KOPT-K1 (cell line): ENCODE results near the gene TXNDC5.
"Not testable (repeated sequence)": the region's sequence is repeated elsewhere in the genome, so short reads cannot be mapped to it uniquely, and the experiment has no call there.

Source experiments
- H3K27ac ChIP-seq: fragments of 200-600 bp; sonication (generic); 2 replicates; pipeline ENCODE4 v1.5.1; 2016; ENCODE audit warnings: antibody characterized with exemption, mild to moderate bottlenecking, low read depth, low read length; ENCODE audit not compliant: poor library complexity, severe bottlenecking
- H3K36me3 ChIP-seq: fragments of 200-600 bp; sonication (generic); 2 replicates; pipeline ENCODE4 v1.5.1; 2017; ENCODE audit warnings: antibody characterized with exemption, mild to moderate bottlenecking, low read length, moderate library complexity; ENCODE audit not compliant: insufficient read depth
- H3K9me3 ChIP-seq: fragments of 200-600 bp; sonication (generic); 2 replicates; pipeline ENCODE4 v1.5.1; 2017; ENCODE audit warnings: antibody characterized with exemption, low read length, mild to moderate bottlenecking; ENCODE audit not compliant: insufficient read depth, poor library complexity, severe bottlenecking

The TXNDC5 gene

GRCh38 chr6:7905416-7905815, 5.2 kb downstream of the TXNDC5 start:
- no peak overlapping the region for H3K27ac ChIP-seq
- no peaks in the 10 kb centered on the region for H3K9me3 ChIP-seq
- peaks cover 48% of the 10 kb centered on the region for H3K36me3 ChIP-seq

DNA sequence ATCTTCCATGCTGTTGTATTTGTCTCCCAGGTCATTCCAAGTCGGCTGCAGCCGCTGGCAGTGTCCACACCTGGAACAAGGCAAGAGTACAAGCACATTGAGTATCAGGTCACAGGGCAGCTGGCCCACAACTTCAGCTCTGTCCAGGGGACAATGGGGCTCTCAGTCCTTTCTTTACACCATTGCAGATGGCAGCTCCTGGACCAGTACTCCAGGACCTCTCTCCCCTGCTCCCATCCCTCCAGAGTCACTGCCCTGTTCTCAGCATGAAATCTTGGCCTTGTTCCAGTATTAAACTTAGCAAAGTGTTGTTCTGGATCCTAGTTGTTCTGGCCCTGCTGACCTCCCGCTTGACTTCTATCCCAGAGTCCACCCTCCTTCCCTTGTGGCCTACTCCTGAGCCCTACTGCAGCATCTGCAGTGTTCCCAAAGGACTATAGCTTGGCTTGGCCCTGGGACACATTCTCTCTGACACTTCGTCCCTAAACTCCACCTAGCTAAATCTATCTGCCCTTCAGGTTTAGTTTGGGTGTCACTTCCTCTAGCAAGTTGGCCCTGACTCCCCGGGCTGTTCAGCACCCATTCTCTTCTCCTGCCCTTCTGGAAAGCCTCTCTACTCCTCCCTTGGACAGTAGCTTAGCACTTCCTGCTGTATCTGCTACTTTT, 5.8 kb downstream of the TXNDC5 start:
- H3K36me3 ChIP-seq: peaks cover 55% of the 10 kb centered on the region
- no peaks in the 10 kb centered on the region for H3K9me3 ChIP-seq
- H3K27ac ChIP-seq: no peak overlapping the region

DNA sequence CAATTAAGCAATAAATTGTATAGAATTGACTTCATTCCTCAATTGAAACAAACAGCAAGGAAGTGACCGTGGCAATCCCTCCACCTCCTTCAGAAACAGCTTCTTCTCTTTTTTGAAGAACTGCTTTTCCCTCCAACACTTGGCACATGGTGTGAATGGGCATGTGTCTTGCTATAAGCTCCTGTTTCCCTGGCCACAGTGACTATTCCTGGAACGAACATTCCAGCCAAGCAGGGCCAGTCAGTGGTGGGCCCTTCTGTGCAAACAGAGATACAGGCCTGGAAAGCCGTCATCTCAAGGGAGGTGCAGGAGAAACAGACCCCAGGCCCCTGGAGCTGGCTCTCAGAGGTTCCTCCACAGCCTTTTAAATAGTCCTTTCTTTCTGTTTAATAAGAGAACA, 6.9 kb downstream of the TXNDC5 start:
- peaks cover 66% of the 10 kb centered on the region for H3K36me3 ChIP-seq
- no peak overlapping the region for H3K27ac ChIP-seq
- H3K9me3 ChIP-seq: no peaks in the 10 kb centered on the region

GRCh38 chr6:7902867-7903266, 7.7 kb downstream of the TXNDC5 start:
- Histone ChIP-seq H3K9me3 (no peaks in the 10 kb centered on the region), H3K27ac (no peak overlapping the region), H3K36me3 (peaks cover 74% of the 10 kb centered on the region)

GRCh38 chr6:7902221-7902620, 8.4 kb downstream of the TXNDC5 start:
- Histone ChIP-seq H3K27ac (no peak overlapping the region), H3K36me3 (peaks cover 80% of the 10 kb centered on the region), H3K9me3 (no peaks in the 10 kb centered on the region)

DNA sequence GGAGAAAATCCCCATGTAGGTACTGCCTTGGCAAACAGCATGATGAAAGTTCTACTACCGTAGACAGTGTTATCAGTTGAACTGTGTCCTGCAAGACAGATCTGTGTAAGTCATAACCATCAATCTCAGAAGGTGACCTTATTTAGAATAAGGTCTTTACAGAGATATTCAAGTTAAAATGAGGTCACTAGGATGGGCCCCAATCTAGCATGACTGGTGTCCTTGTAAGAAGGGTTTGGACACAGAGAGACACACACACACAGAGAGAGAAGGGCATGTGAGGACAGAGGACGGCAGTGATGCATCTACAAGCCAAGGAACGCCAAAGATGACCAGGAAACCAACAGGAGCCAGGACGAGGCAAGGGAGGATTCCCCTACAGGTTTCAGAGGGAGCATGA, 8.8 kb downstream of the TXNDC5 start:
- Histone ChIP-seq H3K27ac (no peak overlapping the region), H3K9me3 (no peaks in the 10 kb centered on the region), H3K36me3 (peaks cover 85% of the 10 kb centered on the region)

DNA sequence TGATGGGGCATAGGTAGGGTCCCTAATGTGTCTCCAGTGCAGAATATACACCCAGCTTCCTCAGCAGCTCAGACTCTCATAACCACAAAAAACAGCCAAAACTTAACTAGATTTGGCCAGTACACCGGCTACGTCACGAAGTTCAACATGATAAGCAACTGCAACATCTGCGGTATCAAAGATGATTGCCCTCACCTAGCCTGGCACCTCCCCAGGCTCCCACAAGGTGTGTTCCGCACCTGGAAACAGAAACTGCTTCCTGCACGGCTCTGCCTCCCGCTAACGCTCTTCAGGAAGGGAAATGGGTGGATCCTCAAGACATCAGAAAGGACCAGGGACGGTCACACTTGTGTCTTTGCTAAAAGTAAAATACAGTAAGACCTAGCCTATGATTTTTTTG, 9.5 kb downstream of the TXNDC5 start:
- H3K36me3 ChIP-seq: peaks cover 92% of the 10 kb centered on the region
- no peak overlapping the region for H3K27ac ChIP-seq

DNA sequence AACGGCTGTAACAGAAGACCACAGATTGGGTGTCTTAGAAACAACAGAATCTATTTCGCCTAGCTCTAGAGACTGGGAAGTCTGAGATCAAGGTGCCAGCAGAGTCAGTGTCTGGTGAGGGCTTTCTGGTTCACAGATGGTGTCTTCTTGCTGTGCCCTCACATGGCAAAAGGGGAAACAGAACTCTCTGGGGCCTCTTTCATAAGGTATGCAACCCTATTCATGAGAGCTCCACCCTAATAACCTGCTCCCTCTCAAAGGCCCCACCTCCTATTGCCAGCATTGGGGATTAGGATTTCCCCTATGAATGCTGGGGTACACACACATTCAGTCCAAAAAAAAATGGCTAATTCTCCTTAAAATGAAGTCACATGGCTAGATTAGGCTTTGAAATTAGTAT, 10.0 kb downstream of the TXNDC5 start:
- Histone ChIP-seq H3K36me3 (peaks cover 96% of the 10 kb centered on the region), H3K27ac (no peak overlapping the region), H3K9me3 (no peaks in the 10 kb centered on the region)

More for the DNA sequence above, 9.5 kb downstream of the TXNDC5 start:
- no peaks in the 10 kb centered on the region for H3K9me3 ChIP-seq

GRCh38 chr6:7899889-7900213, 10.7 kb downstream of the TXNDC5 start:
- H3K27ac ChIP-seq: no peak overlapping the region
- no peaks in the 10 kb centered on the region for H3K9me3 ChIP-seq
- peaks cover 100% of the 10 kb centered on the region for H3K36me3 ChIP-seq

DNA sequence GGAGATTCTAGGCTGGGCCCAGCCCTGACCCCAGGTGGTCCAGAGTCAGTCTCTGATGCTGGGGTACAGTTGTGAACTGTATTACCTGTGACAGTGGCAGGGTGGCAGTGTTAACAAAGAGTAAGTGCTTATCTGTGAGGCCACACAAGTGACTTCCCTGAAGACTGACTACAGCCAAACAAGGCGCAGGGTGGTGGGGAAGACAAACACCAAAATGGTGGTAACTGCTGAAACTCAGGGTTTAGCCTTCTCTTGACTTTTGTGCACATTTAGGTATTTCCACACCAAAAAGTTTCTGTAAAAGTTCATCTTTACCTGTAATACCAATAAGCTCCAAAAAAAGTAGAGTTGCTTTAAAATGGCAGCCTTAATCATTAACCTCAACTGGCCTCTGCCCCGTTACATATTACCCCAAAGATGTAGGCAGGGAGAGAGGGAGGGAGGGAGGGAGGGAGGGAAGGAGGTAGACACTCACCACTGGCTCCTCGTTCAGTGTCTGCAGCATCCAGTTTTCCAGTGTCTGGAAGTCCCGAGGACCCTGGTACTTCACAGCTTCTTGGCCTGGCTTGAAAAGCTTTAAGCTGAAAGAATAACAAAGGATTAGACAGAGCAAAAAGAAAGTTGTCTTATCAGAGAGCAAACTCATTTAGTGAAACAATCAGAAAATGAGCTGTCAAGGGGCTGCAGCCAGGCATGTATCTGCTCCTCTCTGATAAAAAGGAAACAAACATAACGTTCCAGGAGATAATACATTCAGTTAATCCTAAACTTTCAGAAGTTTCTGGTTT, 11.3 kb downstream of the TXNDC5 start:
- Histone ChIP-seq H3K27ac (no peak overlapping the region), H3K36me3 (peaks cover 100% of the 10 kb centered on the region), H3K9me3 (no peaks in the 10 kb centered on the region)

DNA sequence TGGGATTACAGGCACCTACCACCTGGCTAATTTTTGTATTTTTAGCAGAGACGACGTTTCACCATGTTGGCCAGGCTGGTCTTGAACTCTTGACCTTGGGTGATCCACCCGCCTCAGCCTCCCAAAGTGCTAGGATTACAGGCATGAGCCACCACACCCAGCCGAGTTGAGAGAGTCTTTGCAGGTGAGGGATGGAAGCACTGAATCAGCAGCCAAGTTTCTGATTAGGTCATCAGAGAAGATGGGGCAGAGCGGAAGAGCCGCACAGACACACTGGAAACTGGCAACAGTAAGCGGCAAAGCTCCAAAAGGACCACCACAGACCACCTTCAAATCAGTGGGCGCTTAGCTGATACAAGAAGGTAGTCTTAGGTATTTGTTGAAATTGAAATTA, 12.4 kb downstream of the TXNDC5 start:
- H3K36me3 ChIP-seq: peaks cover 100% of the 10 kb centered on the region
- H3K9me3 ChIP-seq, H3K27ac ChIP-seq: not testable (repeated sequence)

DNA sequence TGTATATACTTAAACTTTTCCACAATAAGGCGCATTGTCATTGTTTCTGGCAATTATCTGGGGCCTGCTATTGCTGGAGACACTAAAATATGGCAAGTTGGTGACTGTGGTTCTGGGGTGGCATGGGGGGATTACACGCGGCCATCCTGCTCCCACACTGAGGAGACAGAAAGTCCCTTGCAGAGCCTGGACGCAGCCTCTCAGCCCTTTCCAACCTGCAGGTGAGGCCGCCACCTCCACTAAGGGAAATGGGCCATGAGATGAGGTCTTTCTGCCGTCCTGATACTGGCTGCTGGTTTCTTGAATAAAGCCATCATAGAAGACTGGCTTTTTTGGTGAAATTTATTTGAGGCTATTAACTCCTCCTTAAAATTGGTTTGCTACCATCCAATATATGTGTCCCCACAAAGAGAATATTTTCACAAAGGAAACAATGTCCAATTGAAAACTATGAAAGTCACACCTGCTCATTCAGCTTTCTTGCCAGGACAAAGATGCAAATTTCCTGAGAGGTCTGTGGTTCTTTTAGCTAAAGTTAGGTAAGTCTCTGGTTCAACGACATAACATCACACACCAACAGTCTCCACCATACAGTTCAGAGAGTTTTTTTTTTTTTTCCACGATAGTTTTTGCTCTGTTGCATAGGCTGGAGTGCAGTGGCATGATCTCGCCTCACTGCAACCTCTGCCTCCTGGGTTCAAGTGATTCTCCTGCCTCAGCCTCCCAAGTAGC, 13.0 kb downstream of the TXNDC5 start:
- H3K27ac ChIP-seq: no peak overlapping the region
- peaks cover 100% of the 10 kb centered on the region for H3K36me3 ChIP-seq
- no peaks in the 10 kb centered on the region for H3K9me3 ChIP-seq

GRCh38 chr6:7896465-7896987, 14.1 kb downstream of the TXNDC5 start:
- no peaks in the 10 kb centered on the region for H3K9me3 ChIP-seq
- no peak overlapping the region for H3K27ac ChIP-seq

GRCh38 chr6:7895125-7895423, 15.5 kb downstream of the TXNDC5 start:
- Histone ChIP-seq H3K36me3 (peaks cover 100% of the 10 kb centered on the region), H3K9me3 (no peaks in the 10 kb centered on the region), H3K27ac (no peak overlapping the region)

More at GRCh38 chr6:7896465-7896987, 14.1 kb downstream of the TXNDC5 start:
- H3K36me3 ChIP-seq: peaks cover 100% of the 10 kb centered on the region

- Histone ChIP-seq H3K36me3 (peaks cover 100% of the 10 kb centered on the region), H3K9me3 (no peaks in the 10 kb centered on the region), H3K27ac (no peak overlapping the region)
These were observed 16.1 kb downstream of the TXNDC5 start for GRCh38 chr6:7894262-7895124.
